ENCODE data around the gene MKRN3.

GRCh38 chr15:23589012-23589411 lies 23.5 kb downstream of the MKRN3 start:
- TF ChIP-seq, protein P1, sequence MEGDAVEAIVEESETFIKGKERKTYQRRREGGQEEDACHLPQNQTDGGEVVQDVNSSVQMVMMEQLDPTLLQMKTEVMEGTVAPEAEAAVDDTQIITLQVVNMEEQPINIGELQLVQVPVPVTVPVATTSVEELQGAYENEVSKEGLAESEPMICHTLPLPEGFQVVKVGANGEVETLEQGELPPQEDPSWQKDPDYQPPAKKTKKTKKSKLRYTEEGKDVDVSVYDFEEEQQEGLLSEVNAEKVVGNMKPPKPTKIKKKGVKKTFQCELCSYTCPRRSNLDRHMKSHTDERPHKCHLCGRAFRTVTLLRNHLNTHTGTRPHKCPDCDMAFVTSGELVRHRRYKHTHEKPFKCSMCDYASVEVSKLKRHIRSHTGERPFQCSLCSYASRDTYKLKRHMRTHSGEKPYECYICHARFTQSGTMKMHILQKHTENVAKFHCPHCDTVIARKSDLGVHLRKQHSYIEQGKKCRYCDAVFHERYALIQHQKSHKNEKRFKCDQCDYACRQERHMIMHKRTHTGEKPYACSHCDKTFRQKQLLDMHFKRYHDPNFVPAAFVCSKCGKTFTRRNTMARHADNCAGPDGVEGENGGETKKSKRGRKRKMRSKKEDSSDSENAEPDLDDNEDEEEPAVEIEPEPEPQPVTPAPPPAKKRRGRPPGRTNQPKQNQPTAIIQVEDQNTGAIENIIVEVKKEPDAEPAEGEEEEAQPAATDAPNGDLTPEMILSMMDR (IDR thresholded peaks at IDR 0.05; ENCODE audit: poor library complexity, severe bottlenecking) = no peak
- TF ChIP-seq EZH2 (IDR thresholded peaks at IDR 0.05; ENCODE audit: borderline replicate concordance, insufficient read depth, low read length, poor library complexity, severe bottlenecking) = no peak
- TF ChIP-seq POLR2AphosphoS5 (IDR thresholded peaks at IDR 0.05) = no peak
- no peak for TF ChIP-seq RAD21 (conservative IDR thresholded peaks at IDR 0.05)
- no peak for TF ChIP-seq REST (IDR thresholded peaks at IDR 0.05; ENCODE audit: borderline replicate concordance)
- TF ChIP-seq TAF1 (IDR thresholded peaks at IDR 0.05; ENCODE audit: low read depth) = no peak

All from neural cell (in vitro differentiated cells).